Measurements from ENCODE around the gene HK1. TPM values are rescaled to one million over a fixed set of nuclear protein-coding genes. Genes with fewer than 3 reads are reported as not detected.
A peak's percentile ranks its signal among the peaks of the same experiment; 100 is the strongest.
"Not testable (repeated sequence)": the region's sequence is repeated elsewhere in the genome, so short reads cannot be mapped to it uniquely, and the experiment has no call there.

Gene HK1
- total RNA-seq, 1 donor from 2014 or later, result 185 TPM

DNA sequence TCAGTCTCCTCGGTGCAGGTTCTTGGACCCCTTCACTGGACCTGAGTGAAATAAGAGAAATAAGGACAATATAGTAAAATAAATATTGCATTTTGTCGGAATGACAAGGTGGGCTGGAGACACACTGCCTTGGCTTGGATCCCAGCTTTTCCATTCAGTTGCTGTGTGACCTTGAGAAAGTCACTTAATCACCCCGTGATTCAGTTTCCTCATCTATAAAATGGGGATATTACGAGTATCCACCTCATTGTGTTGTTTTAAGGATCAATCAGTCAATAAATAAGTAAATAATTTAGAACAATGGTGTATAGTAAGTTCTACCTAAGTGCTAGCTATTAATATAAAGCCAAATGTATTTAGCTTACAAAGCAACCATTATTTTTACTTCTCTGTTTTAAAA is 29.1 kb downstream of the HK1 start:
- no peak for DNase-seq
- Mint-ChIP-seq H3K27me3 (peaks cover 8% of the 10 kb centered on the region), H3K9me3 (no peaks in the 10 kb centered on the region), H3K36me3 (ENCODE audit: low read depth) (no peaks in the 10 kb centered on the region), H3K27ac (no peak overlapping the region), H3K4me1 (peaks cover 2% of the 10 kb centered on the region), H3K4me3 (no peak overlapping the region)
- intact Hi-C loops (cut with micrococcal nuclease), result no loop called here

DNA sequence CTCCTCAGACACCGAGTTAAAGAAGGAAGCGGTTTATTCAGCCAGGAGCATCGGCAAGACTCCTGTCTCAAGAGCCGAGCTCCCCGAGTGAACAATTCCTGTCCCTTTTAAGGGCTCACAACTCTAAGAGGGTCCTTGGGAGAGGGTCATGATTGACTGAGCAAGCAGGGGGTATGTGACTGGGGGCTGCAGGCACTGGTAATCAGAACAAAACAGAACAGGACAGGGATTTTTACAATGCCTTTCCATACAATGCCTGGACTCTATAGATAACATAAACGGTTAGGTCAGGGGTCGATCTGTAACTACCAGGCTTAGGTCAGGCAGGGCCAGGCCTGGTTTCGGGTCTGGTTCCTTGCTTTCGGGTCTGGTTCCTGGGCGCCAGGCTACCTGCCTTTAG is 30.0 kb downstream of the HK1 start:
- H3K27ac Mint-ChIP-seq; DNase-seq; H3K36me3 Mint-ChIP-seq (ENCODE audit: low read depth); H3K4me3 Mint-ChIP-seq; H3K27me3 Mint-ChIP-seq; H3K9me3 Mint-ChIP-seq; H3K4me1 Mint-ChIP-seq; intact Hi-C loops (cut with micrococcal nuclease): not testable (repeated sequence)

DNA sequence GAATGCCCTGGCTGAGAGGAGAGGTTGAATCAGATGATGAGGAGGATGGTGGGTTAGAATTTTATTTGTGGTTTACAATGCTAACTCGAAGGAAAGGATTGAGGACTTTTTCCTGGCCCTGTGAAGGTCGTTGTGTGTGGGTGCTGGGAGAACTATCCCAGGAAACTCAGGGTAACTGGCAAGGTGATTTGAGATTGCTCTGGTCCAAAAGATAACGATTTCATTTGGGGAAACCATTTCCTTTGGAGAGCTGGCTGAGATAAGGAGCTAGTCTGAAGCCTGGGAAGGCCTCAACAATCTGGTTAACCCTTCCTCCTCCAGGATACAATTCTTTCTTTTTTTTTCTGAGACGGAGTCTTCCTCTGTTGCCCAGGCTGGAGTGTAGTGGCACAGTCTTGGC is 33.0 kb downstream of the HK1 start:
- DNase-seq, result no peak
- Mint-ChIP-seq H3K9me3 (no peaks in the 10 kb centered on the region), H3K4me3 (no peak overlapping the region), H3K4me1 (peaks cover 9% of the 10 kb centered on the region), H3K27ac (no peak overlapping the region), H3K36me3 (ENCODE audit: low read depth) (no peaks in the 10 kb centered on the region), H3K27me3 (peaks cover 2% of the 10 kb centered on the region)
- intact Hi-C loops (cut with micrococcal nuclease), result no loop called here

DNA sequence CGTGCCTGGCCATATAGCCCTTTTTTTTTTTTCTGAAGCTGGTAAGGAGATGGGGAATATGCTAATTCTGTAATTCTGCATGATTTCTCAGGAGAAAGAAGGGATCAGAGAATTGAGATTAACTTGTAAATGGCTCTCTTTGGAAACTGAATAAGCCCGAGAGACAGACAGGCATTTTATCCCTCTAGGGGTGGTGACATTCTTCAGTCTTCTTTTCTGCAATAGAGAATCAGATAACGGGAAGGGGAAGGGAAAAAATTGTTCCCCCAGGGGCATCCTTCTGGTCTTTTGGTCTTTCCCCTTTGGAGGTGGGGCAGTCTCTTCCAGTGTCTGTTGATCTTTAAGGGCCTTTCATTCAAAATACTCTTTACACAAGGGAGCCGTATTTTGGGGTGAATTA is 34.2 kb downstream of the HK1 start:
- H3K4me3 Mint-ChIP-seq, result no peak overlapping the region
- H3K27me3 Mint-ChIP-seq, result no peaks in the 10 kb centered on the region
- intact Hi-C loops (cut with micrococcal nuclease), result no loop called here
- DNase-seq, result no peak
- peaks cover 17% of the 10 kb centered on the region for H3K4me1 Mint-ChIP-seq
- H3K36me3 Mint-ChIP-seq (ENCODE audit: low read depth), result no peaks in the 10 kb centered on the region
- no peaks in the 10 kb centered on the region for H3K9me3 Mint-ChIP-seq
- no peak overlapping the region for H3K27ac Mint-ChIP-seq

DNA sequence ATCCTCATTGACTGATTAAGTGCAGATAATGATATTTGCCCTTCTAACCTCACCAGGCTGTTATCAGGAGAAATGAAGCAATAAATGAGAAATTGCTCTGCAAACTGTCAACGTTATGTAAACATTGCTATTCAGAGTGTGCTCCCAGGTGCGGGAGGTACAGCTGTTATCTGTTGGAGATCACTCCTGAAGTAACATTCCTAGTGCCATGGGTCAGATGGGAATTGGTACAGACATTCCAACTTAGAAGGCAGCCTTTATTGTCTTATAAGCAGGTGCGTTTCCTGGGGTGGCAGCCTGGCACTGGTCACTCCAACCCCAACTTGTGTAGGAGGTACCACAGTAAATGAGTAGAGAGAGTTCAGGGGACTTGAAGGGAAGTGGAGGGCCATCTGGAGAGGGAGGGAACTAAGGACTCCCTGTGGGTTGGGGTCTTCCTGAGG is 36.8 kb downstream of the HK1 start:
- no peak for DNase-seq
- Mint-ChIP-seq H3K27me3 (no peaks in the 10 kb centered on the region), H3K36me3 (ENCODE audit: low read depth) (peaks cover 6% of the 10 kb centered on the region), H3K27ac (peak overlapping the region; percentile 64), H3K4me1 (peaks cover 21% of the 10 kb centered on the region), H3K4me3 (no peak overlapping the region), H3K9me3 (no peaks in the 10 kb centered on the region)
- intact Hi-C loops (cut with micrococcal nuclease), result no loop called here

DNA sequence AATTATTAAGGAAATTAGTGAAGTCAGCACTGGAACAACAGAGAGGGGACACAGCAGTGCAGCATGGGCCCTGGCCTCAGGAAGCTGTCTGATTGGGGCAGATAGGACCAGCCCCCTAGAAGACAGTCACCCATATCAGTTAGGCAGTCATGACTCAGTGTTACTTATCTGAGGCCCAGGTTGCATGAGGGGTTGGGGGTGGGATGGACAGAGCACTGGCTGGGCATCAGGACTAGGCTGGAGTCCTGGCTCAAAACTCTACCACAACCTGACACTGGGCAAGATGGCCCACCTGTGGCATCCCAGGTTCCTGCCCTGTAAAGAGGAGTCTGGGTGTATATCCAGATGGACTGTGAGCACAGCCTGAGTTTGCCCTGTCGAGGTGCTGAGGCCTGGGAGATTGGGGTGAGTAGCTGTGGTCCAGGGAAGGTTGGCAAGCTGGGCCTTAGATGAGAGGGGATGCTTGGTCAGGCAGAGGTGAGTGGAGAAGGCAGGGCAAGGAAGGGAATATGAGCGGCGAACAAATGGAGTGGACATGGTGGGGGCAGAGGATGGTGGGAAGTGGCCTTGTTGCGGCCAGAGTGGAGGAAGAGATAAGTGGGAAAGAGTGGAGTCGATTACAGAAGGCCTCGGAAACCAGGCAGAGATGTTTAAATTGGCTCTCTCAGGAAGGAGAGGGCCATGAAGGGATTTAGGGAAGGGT is 37.5 kb downstream of the HK1 start:
- H3K4me1 Mint-ChIP-seq, result peaks cover 23% of the 10 kb centered on the region
- no peaks in the 10 kb centered on the region for H3K9me3 Mint-ChIP-seq
- H3K27ac Mint-ChIP-seq, result peak overlapping the region; percentile 64
- no peak for DNase-seq
- H3K4me3 Mint-ChIP-seq, result peak overlapping the region; percentile 2
- H3K27me3 Mint-ChIP-seq, result no peaks in the 10 kb centered on the region
- H3K36me3 Mint-ChIP-seq (ENCODE audit: low read depth), result peaks cover 6% of the 10 kb centered on the region
- intact Hi-C loops (cut with micrococcal nuclease), result no loop called here

DNA sequence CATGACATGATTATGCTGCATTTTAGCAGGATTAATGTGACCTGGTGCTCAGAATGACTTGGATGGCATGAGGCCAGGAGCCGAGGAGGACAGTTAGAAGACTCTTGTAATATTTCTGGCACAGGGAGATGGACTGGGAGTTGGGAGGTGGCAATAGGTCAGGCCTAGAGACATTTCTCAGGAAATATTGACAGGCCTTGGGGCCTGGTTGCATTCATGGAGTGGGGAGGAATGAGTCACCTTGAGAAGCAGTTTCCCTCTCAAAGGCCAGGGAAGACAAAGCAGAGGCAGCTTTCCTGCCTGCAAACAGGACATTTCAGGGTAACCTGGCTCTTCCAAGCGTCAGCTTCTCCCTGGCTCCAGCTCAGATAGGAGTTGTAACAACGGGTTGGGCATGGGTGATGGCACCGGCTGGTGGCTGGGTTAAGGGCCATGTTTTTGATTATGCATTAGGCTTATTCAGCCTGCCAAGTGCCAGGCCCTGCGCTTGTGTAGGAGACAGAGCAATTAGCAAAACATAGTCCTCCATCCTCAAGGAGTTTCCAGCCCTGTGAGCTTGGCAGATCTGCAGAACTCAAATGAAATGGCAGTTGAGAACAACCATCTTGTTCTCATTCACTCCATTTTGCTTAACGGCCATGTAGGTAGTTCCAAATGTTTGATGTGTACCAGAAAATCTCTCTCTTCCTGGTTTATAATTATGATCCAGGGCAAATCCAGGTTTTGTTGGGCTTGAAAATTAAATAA is 38.2 kb downstream of the HK1 start:
- Mint-ChIP-seq H3K9me3 (no peaks in the 10 kb centered on the region), H3K27ac (peak overlapping the region; percentile 36), H3K4me3 (no peak overlapping the region), H3K27me3 (no peaks in the 10 kb centered on the region), H3K4me1 (peaks cover 27% of the 10 kb centered on the region), H3K36me3 (ENCODE audit: low read depth) (peaks cover 8% of the 10 kb centered on the region)
- DNase-seq, result no peak
- intact Hi-C loops (cut with micrococcal nuclease), result no loop called here

DNA sequence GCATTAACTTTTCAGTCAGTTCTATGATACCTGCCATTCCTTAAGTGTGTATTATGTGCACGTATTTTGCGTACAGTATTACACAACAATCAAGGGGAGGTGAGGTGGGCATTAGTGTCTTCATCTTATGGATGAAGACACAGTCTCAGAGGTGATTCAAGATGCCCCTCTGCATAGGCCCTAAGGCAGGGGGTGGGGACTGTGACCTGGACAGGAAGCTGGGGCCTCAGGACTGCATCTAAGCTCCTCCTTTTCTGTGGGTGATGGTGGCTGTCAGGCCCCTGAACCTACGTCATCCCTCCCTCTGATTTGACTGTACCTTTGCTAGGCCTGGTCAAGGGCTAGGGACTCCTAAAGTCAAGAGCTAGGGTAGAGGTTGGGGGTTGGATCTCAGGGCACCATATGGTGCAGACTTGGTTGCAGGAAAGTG is 38.9 kb downstream of the HK1 start:
- Mint-ChIP-seq H3K4me3 (peak overlapping the region; percentile 98), H3K36me3 (ENCODE audit: low read depth) (peaks cover 9% of the 10 kb centered on the region), H3K9me3 (no peaks in the 10 kb centered on the region), H3K27me3 (no peaks in the 10 kb centered on the region), H3K4me1 (peaks cover 30% of the 10 kb centered on the region), H3K27ac (peak overlapping the region; percentile 98)
- intact Hi-C loops (cut with micrococcal nuclease), result no loop called here
- peak; percentile 75 for DNase-seq

DNA sequence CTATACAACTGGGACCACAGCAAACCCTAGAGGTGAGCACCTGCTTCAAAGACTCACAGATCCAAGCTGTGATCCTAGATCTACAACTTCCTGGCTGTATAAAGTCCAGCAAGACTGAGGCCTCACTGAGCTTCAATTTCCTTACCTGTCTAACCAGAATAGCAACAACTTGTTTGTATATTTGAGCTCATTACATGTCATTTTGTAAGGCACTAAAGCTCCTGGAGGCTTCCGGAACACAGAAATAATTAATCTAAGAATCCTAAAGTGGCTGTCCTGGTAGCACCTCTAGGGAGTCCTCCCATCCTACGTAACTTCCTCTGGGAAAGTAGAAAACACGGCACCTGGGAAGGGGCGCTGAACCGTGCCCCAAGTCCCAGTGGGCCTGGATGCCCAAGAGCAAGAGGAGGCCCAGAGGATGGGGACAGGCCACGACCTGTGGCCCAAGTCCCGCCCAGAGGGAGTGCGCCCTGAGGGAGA is 39.4 kb downstream of the HK1 start:
- Mint-ChIP-seq H3K36me3 (ENCODE audit: low read depth) (peaks cover 9% of the 10 kb centered on the region), H3K27me3 (no peaks in the 10 kb centered on the region)

DNA sequence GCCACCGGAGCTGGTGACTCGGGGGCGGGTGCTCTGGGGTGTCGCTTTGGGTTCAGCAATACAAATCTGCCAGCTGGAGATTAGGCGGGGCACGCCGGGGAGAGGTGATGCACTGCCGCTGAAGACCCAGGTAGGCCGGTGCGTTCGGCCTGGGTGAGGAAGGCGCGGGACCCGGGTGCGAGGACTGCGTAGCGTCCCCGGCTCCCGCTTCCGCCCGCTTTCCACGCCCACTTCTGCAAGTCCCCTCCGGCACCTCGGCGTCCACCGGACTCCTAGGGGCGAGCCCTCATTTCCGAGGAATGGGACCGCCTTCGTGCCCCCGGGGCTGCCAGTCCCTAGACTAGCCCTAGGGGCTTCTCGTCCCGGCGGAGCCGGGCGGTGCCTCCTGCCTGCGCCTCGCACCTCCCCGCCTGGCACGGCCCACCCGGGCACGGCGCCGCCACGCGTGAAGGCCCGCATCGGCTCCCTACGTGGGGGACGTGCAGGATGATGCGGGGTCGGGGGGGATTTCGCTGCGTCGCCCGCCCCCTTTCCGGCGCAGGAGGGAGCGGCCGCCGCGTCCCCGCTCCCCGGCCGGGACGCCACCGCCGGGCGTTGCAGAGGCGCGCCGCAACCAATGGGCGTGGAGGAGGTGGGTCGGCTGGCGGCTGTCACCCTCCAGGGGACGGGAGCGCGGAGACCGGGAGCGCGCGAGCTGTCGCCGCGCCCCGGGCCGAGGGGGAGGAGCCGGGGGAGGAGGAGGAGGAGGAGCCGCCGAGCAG is 40.0 kb downstream of the HK1 start:
- peak; percentile 98 for DNase-seq
- Mint-ChIP-seq H3K27me3 (no peaks in the 10 kb centered on the region), H3K4me3 (peak overlapping the region; percentile 98), H3K9me3 (no peaks in the 10 kb centered on the region), H3K4me1 (peaks cover 30% of the 10 kb centered on the region), H3K36me3 (ENCODE audit: low read depth) (peaks cover 9% of the 10 kb centered on the region), H3K27ac (peak overlapping the region; percentile 98)
- intact Hi-C loops (cut with micrococcal nuclease), result loop anchor here (1.0 to 2.0 kb wide), 8 partner anchors 27 to 417 kb away; partner anchors contain the start of gene DDX50

More for the DNA sequence above, 39.4 kb downstream of the HK1 start:
- DNase-seq, result no peak
- H3K27ac Mint-ChIP-seq, result peak overlapping the region; percentile 98
- H3K4me3 Mint-ChIP-seq, result peak overlapping the region; percentile 98
- peaks cover 30% of the 10 kb centered on the region for H3K4me1 Mint-ChIP-seq
- no peaks in the 10 kb centered on the region for H3K9me3 Mint-ChIP-seq
- intact Hi-C loops (cut with micrococcal nuclease), result loop anchor here (1.0 to 2.0 kb wide), 8 partner anchors 27 to 417 kb away; partner anchors contain the start of gene DDX50

DNA sequence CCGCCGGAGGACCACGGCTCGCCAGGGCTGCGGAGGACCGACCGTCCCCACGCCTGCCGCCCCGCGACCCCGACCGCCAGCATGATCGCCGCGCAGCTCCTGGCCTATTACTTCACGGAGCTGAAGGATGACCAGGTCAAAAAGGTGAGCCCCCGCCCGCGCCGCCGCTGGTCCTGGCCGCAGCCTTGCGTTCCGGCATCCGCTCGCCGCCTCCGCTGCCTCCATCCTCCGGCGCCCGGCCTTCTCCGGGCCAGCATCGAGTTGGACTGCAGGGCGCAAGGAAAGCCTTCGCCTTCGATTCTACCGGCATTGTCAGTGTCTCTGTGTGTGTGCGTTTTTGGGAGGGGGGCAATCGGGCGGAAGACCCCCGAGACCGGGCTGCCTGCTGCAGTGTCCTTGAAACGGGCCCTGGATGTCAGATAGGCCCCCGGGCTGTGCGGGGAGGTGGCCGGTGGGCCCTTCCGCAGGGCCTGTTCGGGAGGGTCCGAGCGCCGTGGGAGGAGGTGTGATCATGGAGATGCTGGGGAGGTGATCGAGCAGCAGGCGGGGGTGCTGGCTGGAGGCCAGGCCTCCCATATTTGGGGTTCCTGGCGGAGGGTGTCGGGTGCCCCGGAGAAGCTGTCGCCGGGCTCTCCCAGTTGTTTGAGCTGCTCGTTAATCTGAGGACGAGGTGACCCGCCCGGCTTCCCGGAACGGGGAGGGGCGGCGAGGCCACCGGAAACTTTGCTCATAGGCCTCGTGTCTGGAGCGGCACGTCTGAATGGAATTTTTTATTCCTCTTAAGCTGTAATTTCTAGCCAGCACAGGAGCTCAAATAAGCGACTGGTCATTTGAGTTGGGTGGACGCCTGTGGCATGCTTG is 40.8 kb downstream of the HK1 start:
- intact Hi-C loops (cut with micrococcal nuclease), result loop anchor here (1.0 to 2.0 kb wide), 9 partner anchors 9 to 418 kb away; partner anchors contain the start of gene DDX50
- peaks cover 32% of the 10 kb centered on the region for H3K4me1 Mint-ChIP-seq
- no peaks in the 10 kb centered on the region for H3K27me3 Mint-ChIP-seq
- peak overlapping the region; percentile 98 for H3K27ac Mint-ChIP-seq
- H3K9me3 Mint-ChIP-seq, result no peaks in the 10 kb centered on the region
- peak; percentile 94 for DNase-seq
- peaks cover 9% of the 10 kb centered on the region for H3K36me3 Mint-ChIP-seq (ENCODE audit: low read depth)
- H3K4me3 Mint-ChIP-seq, result peak overlapping the region; percentile 98

DNA sequence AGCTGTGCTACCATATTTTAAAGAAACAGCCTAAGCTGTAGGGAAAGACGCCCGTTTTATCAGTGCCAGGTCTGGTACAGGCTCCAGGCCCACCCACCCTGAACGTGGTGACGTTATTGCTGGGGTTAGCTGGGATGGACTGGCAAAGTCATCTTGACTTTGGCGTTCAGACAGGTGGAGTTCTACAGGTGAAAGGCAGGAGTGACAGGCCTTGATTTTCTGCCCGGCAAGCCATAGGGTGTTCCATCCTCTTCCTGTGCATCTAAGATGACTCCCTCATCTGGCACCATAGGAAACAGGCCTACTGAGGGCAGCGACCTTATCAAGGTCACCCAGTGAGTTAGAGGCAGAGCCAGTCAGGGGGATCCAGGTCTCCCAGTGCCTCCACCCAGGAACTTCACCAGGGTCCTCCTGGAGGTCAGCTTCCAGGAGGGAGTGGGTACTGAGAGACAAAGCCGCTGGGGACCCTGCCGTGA is 41.6 kb downstream of the HK1 start:
- intact Hi-C loops (cut with micrococcal nuclease), result loop anchor here (1.0 to 2.0 kb wide), 7 partner anchors 8 to 419 kb away; partner anchors contain the start of gene DDX50
- Mint-ChIP-seq H3K4me3 (peak overlapping the region; percentile 98), H3K4me1 (peaks cover 36% of the 10 kb centered on the region), H3K27me3 (no peaks in the 10 kb centered on the region), H3K27ac (peak overlapping the region; percentile 98), H3K9me3 (no peaks in the 10 kb centered on the region), H3K36me3 (ENCODE audit: low read depth) (peaks cover 11% of the 10 kb centered on the region)
- peak; percentile 68 for DNase-seq

DNA sequence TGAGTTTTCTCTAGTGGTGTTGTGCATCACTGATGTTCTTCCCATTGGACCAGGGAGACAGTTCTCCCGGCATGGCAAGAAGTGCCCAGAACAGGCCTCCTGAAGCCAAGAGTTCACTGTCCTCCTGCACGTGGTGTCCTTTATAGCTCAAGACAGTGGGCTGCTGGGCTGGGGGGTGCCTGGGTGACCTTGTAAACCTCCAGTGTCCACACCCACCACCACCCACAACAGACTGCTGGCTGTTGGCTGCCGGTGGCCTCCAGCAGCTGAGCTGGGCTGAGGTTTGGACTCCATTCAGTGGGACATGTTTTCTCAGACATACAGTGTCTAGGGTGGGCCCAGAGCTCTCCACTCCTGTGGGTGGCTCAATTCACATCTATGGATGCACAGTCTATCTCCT is 42.2 kb downstream of the HK1 start:
- Mint-ChIP-seq H3K36me3 (ENCODE audit: low read depth) (peaks cover 11% of the 10 kb centered on the region), H3K27ac (peak overlapping the region; percentile 98), H3K27me3 (no peaks in the 10 kb centered on the region), H3K9me3 (no peaks in the 10 kb centered on the region), H3K4me3 (peak overlapping the region; percentile 98), H3K4me1 (peaks cover 34% of the 10 kb centered on the region)
- no peak for DNase-seq
- intact Hi-C loops (cut with micrococcal nuclease), result loop anchor here (2.0 kb wide), 1 partner anchor 14 kb away; no protein-coding TSS in a partner anchor
